H1 (cell line): ENCODE measurements around the gene ALKBH3. TPM values are rescaled to one million over a fixed set of nuclear protein-coding genes. Genes with fewer than 3 reads are reported as not detected.

Source experiments
- CTCF ChIA-PET: fragments of 300-600 bp; sonication (Branson Sonifier 250); formaldehyde crosslinking; loops from one replicate; lab custom pipeline; 2021; ENCODE audit not compliant: partially characterized antibody; lab: Charles Lee
- POLR2A ChIA-PET: fragments of 300-600 bp; sonication (Branson Sonifier 250); formaldehyde crosslinking; loops from one replicate; lab custom pipeline; 2021; ENCODE audit warnings: inconsistent platforms; ENCODE audit not compliant: partially characterized antibody; lab: Charles Lee
- DNase-seq, 2 experiments: peaks; one replicate each; pipeline versions ENCODE4 v3.0.0 to v3.0.0-alpha.2; 2010 to 2022; ENCODE audit warnings: low spot score in 2 of 2, low read depth in 1 of 2, mixed read lengths in 1 of 2
- FAIRE-seq: peaks from 2 replicates; lab custom pipeline; 2011; peaks lifted over from hg19 to GRCh38; lab: Jason Lieb, UNC
- H2AFZ ChIP-seq: 2 replicates; pipeline ENCODE4 v1.8.1; 2012; ENCODE audit warnings: low read length, inconsistent platforms
- H2AK5ac ChIP-seq: 2 replicates; pipeline ENCODE4 v1.6.1; 2013; ENCODE audit warnings: low read depth, low read length
- H2BK120ac ChIP-seq: replicated peaks from 2 replicates; pipeline ENCODE3; 2013; ENCODE audit warnings: low read depth, low read length, inconsistent platforms
- H2BK12ac ChIP-seq: 2 replicates; pipeline ENCODE4 v1.6.1; 2013; ENCODE audit warnings: low read depth, low read length
- H2BK15ac ChIP-seq: 2 replicates; pipeline ENCODE4 v1.6.1; 2013; ENCODE audit warnings: low read length
- H2BK20ac ChIP-seq: 2 replicates; pipeline ENCODE4 v1.6.1; 2013; ENCODE audit warnings: low read length
- H2BK5ac ChIP-seq: 2 replicates; pipeline ENCODE4 v1.6.1; 2013; ENCODE audit warnings: low read depth, low read length
- H3K14ac ChIP-seq: 2 replicates; pipeline ENCODE4 v1.6.1; 2013; ENCODE audit warnings: inconsistent platforms; ENCODE audit not compliant: insufficient read length
- H3K18ac ChIP-seq: 2 replicates; pipeline ENCODE4 v1.6.1; 2013; ENCODE audit warnings: low read length; ENCODE audit errors: extremely low read depth
- H3K23ac ChIP-seq: 2 replicates; pipeline ENCODE4 v1.6.1; 2013; ENCODE audit warnings: inconsistent platforms; ENCODE audit not compliant: insufficient read length
- H3K23me2 ChIP-seq: 2 replicates; pipeline ENCODE4 v1.6.1; 2013; ENCODE audit warnings: low read depth, low read length
- H3K27ac ChIP-seq: 2 replicates; pipeline ENCODE4 v1.6.1; 2011; ENCODE audit warnings: low read depth, low read length, inconsistent platforms
- H3K27me3 ChIP-seq, 4 experiments: replicated peaks in 1 of 4; 1 replicate in 1 of 4; 2 replicates in 3 of 4; pipeline versions ENCODE4 v1.6.1 to v1.8.1; 2011 to 2013; ENCODE audit warnings: low read length in 3 of 4, mild to moderate bottlenecking in 3 of 4, inconsistent platforms in 2 of 4, mixed read lengths in 2 of 4, moderate library complexity in 1 of 4; ENCODE audit not compliant: control insufficient read depth in 3 of 4, insufficient read depth in 3 of 4; ENCODE audit errors: extremely low read depth in 1 of 4
- H3K36me3 ChIP-seq, 4 experiments: 2 replicates each; pipeline versions ENCODE4 v1.6.1 to v1.8.1; 2011 to 2013; ENCODE audit warnings: mild to moderate bottlenecking in 4 of 4, low read length in 3 of 4, moderate library complexity in 2 of 4, control low read depth in 1 of 4, inconsistent platforms in 1 of 4; ENCODE audit not compliant: insufficient read depth in 4 of 4, control insufficient read depth in 2 of 4
- H3K4ac ChIP-seq: replicated peaks from 2 replicates; pipeline ENCODE3; 2013; ENCODE audit warnings: low read length, low read depth, mixed read lengths, inconsistent platforms; ENCODE audit not compliant: insufficient read length
- H3K4me1 ChIP-seq, 4 experiments: replicated peaks in 1 of 4; 1 replicate in 1 of 4; 2 replicates in 3 of 4; pipeline versions ENCODE4 v1.6.1 to v1.8.1; 2011 to 2013; ENCODE audit warnings: low read length in 3 of 4, inconsistent platforms in 2 of 4, mixed read lengths in 1 of 4; ENCODE audit not compliant: insufficient read depth in 4 of 4, control insufficient read depth in 3 of 4
- H3K4me2 ChIP-seq, 2 experiments: 2 replicates each; pipeline versions ENCODE4 v1.6.1 to v1.8.1; 2011 to 2013; ENCODE audit warnings: low read depth in 2 of 2, low read length in 2 of 2, control low read depth in 1 of 2, inconsistent platforms in 1 of 2, mild to moderate bottlenecking in 1 of 2; ENCODE audit not compliant: insufficient read depth in 1 of 2
- H3K4me3 ChIP-seq, 4 experiments: fragments of 200-600, 300-600 bp in 1 of 4; sonication (generic), shearing (Covaris generic), sonication (Bioruptor Twin) in 1 of 4; 2 replicates each; pipeline versions ENCODE4 v1.5.1 to v1.8.1; 2011 to 2016; ENCODE audit warnings: low read length in 4 of 4, low read depth in 3 of 4, control low read depth in 2 of 4, inconsistent platforms in 2 of 4, mild to moderate bottlenecking in 2 of 4, mixed read lengths in 1 of 4, moderate library complexity in 1 of 4; ENCODE audit not compliant: insufficient read depth in 2 of 4; ENCODE audit errors: extremely low read depth in 1 of 4
- H3K56ac ChIP-seq: replicated peaks from 2 replicates; pipeline ENCODE3; 2013; ENCODE audit warnings: low read depth, mild to moderate bottlenecking, mixed read lengths, low read length, inconsistent platforms; ENCODE audit not compliant: insufficient read length
- H3K79me1 ChIP-seq: 2 replicates; pipeline ENCODE4 v1.6.1; 2013; ENCODE audit warnings: low read depth, low read length, control low read depth
- H3K79me2 ChIP-seq, 2 experiments: 2 replicates each; pipeline versions ENCODE4 v1.6.1 to v1.8.1; 2012 to 2013; ENCODE audit warnings: low read length in 2 of 2, mild to moderate bottlenecking in 2 of 2, inconsistent platforms in 1 of 2; ENCODE audit not compliant: insufficient read depth in 2 of 2, control insufficient read depth in 1 of 2
- H3K9ac ChIP-seq, 4 experiments: replicated peaks in 1 of 4; 1 replicate in 1 of 4; 2 replicates in 3 of 4; pipeline versions ENCODE4 v1.6.1 to v1.8.1; 2011 to 2013; ENCODE audit warnings: low read depth in 3 of 4, low read length in 3 of 4, control low read depth in 2 of 4, mild to moderate bottlenecking in 2 of 4, moderate library complexity in 2 of 4, inconsistent platforms in 1 of 4; ENCODE audit errors: extremely low read depth in 1 of 4
- H3K9me3 ChIP-seq, 2 experiments: 2 replicates each; pipeline versions ENCODE4 v1.6.1 to v1.8.1; 2012 to 2013; ENCODE audit warnings: mild to moderate bottlenecking in 2 of 2, moderate library complexity in 2 of 2, control low read depth in 1 of 2, inconsistent platforms in 1 of 2, low read depth in 1 of 2, low read length in 1 of 2, mixed read lengths in 1 of 2; ENCODE audit not compliant: insufficient read depth in 2 of 2
- H4K20me1 ChIP-seq, 2 experiments: replicated peaks in 1 of 2; 2 replicates each; pipeline versions ENCODE3 to v1.8.1; 2011 to 2013; ENCODE audit warnings: inconsistent platforms in 2 of 2, low read length in 2 of 2, mild to moderate bottlenecking in 1 of 2; ENCODE audit not compliant: insufficient read depth in 2 of 2, control insufficient read depth in 1 of 2
- H4K5ac ChIP-seq: 2 replicates; pipeline ENCODE4 v1.6.1; 2013; ENCODE audit warnings: low read length, low read depth, mixed read lengths, inconsistent platforms; ENCODE audit not compliant: insufficient read length
- H4K8ac ChIP-seq: 2 replicates; pipeline ENCODE4 v1.8.0; 2013; ENCODE audit warnings: mild to moderate bottlenecking, moderate library complexity, low read length, inconsistent platforms; ENCODE audit not compliant: insufficient read depth; ENCODE audit errors: extremely low read depth
- H4K91ac ChIP-seq: replicated peaks from 2 replicates; pipeline ENCODE3; 2013; ENCODE audit warnings: low read length, mixed read lengths, inconsistent platforms; ENCODE audit not compliant: insufficient read length
- BRCA1 ChIP-seq: IDR thresholded peaks from 2 replicates; pipeline ENCODE4 v1.6.1; 2012; ENCODE audit warnings: low read depth, low read length, improper control_type of control experiment
- CBX5 ChIP-seq: fragments of 300-800, 300-1000 bp; sonication (generic); IDR thresholded peaks from 2 replicates; pipeline ENCODE4 v1.7.1; 2016; ENCODE audit warnings: antibody characterized with exemption, low read length, low read depth
- CBX8 ChIP-seq: fragments of 300-800, 300-1000 bp; sonication (generic); IDR thresholded peaks from 2 replicates; pipeline ENCODE4 v1.7.1; 2016; ENCODE audit warnings: low read depth, low read length, borderline replicate concordance
- CHD1 ChIP-seq: IDR thresholded peaks from 2 replicates; pipeline ENCODE4 v1.6.1; 2012; ENCODE audit warnings: low read depth, low read length, improper control_type of control experiment
- CHD2 ChIP-seq: IDR thresholded peaks from 2 replicates; pipeline ENCODE4 v1.6.1; 2012; ENCODE audit warnings: low read length, improper control_type of control experiment
- CREB1 ChIP-seq: IDR thresholded peaks from 2 replicates; pipeline ENCODE4 v1.6.1; 2012; ENCODE audit warnings: inconsistent platforms
- EGR1 ChIP-seq: IDR thresholded peaks from 2 replicates; pipeline ENCODE4 v1.6.1; 2011; ENCODE audit warnings: low read depth, low read length, borderline replicate concordance
- JUN ChIP-seq: IDR thresholded peaks from 2 replicates; pipeline ENCODE4 v1.6.1; 2011; ENCODE audit warnings: low read depth, mild to moderate bottlenecking, improper control_type of control experiment, low read length
- NANOG ChIP-seq: IDR thresholded peaks from 2 replicates; pipeline ENCODE4 v1.6.1; 2011; ENCODE audit warnings: low read length, low read depth, mild to moderate bottlenecking, inconsistent platforms; ENCODE audit not compliant: insufficient read depth, poor library complexity, severe bottlenecking
- RNF2 ChIP-seq: fragments of 200-900, 300-1000 bp; sonication (generic); IDR thresholded peaks from 2 replicates; pipeline ENCODE4 v1.7.1; 2016; ENCODE audit warnings: borderline replicate concordance, low read depth, mild to moderate bottlenecking, antibody characterized with exemption, low read length; ENCODE audit not compliant: poor library complexity, severe bottlenecking; ENCODE audit errors: missing control alignments
- SIRT6 ChIP-seq: IDR thresholded peaks from one replicate; pipeline ENCODE4 v1.7.1; 2012; ENCODE audit warnings: low read length, inconsistent platforms
- ZNF274 ChIP-seq: IDR thresholded peaks from 2 replicates; pipeline ENCODE4 v1.7.0; 2012; ENCODE audit warnings: low read length, borderline replicate concordance; ENCODE audit errors: extremely low read depth
- WGBS, 2 experiments: shearing (Covaris generic) in 1 of 2; methylation state at CpG; one replicate each; pipeline versions ENCODE4 v1.1.6 to v1.1.7; 2013 to 2015; ENCODE audit warnings: low lambda C conversion rate in 2 of 2, mixed read lengths in 2 of 2, inconsistent platforms in 1 of 2, low coverage in 1 of 2, missing lambda C conversion rate in 1 of 2; ENCODE audit not compliant: insufficient replicate concordance in 2 of 2, insufficient coverage in 1 of 2, insufficient read length in 1 of 2; ENCODE audit errors: extremely low coverage in 1 of 2, missing lambda C conversion rate in 1 of 2; 5-methylcytosine and 5-hydroxymethylcytosine counted together
- polyA plus RNA-seq, 7 experiments: library from polyadenylated mRNA; depleted of rRNA in 3 of 7; stranded (reverse) in 5 of 7; unstranded in 2 of 7; fragments of >200 nt in 5 of 7; fragments of 200-250 nt in 2 of 7; gene quantifications; 1 replicate in 5 of 7; 2 replicates in 1 of 7; 4 replicates in 1 of 7; pipeline versions ENCODE4 v1.2.1 to v1.2.3, GENCODE V29; 2011 to 2013; ENCODE audit warnings: missing spikeins in 2 of 7, mixed read lengths in 2 of 7
- total RNA-seq: library from RNA; stranded (reverse); fragmentation: NEBNext Ultra II Directional; extraction: Animal tissue kit (Norgen Biotek cat#: 25700); gene quantifications from 2 replicates; pipeline ENCODE4 v1.2.1, GENCODE V29; 2021
- TF ChIP-seq, protein P1 (sequence below): IDR thresholded peaks from 2 replicates; pipeline ENCODE4 v1.6.1; 2011; ENCODE audit warnings: low read depth, mild to moderate bottlenecking, low read length; ENCODE audit not compliant: insufficient read depth

Gene ALKBH3
- total and polyA plus RNA-seq, 2 of the 8 experiments (the other 6 are each of a cell fraction or from before 2014, with no cell fraction given) = 10.5 to 11.4 TPM

GRCh38 chr11:43903969-43904368 is 23.3 kb downstream of the ALKBH3 start:
- ChIA-PET CTCF (interaction anchor here (0.9 to 7.1 kb wide), 6 partner anchors 14 to 52 kb away, joined by 3 to 42 read pairs (median 3); no protein-coding TSS in a partner anchor), POLR2A (no interaction called here)
- H3K4me1 ChIP-seq = no peaks in the 10 kb centered on the region
- DNase-seq (no peak), FAIRE-seq (no peak)
- no peak overlapping the region for H3K23ac ChIP-seq
- H4K91ac ChIP-seq = no peak overlapping the region
- H3K27me3 ChIP-seq = no peaks in the 10 kb centered on the region; a peak in 1 of 7 replicates
- peaks cover 0 to 4% (median 0%) of the 10 kb centered on the region in 4 experiments; a peak in 1 of 8 replicates for H3K36me3 ChIP-seq
- no peak for TF ChIP-seq CBX8
- TF ChIP-seq CHD2 = no peak
- TF ChIP-seq NANOG = no peak
- no peak for TF ChIP-seq JUN
- no peak for TF ChIP-seq BRCA1
- TF ChIP-seq, protein P1, sequence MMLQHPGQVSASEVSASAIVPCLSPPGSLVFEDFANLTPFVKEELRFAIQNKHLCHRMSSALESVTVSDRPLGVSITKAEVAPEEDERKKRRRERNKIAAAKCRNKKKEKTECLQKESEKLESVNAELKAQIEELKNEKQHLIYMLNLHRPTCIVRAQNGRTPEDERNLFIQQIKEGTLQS = no peak
- no peak for TF ChIP-seq EGR1
- no peak for TF ChIP-seq RNF2
- TF ChIP-seq CREB1 = no peak
- TF ChIP-seq ZNF274 = no peak
- TF ChIP-seq CBX5 = no peak
- no peak for TF ChIP-seq CHD1
- TF ChIP-seq SIRT6 = no peak
- no peak overlapping the region for H2BK120ac ChIP-seq
- H4K20me1 ChIP-seq = no peaks in the 10 kb centered on the region
- no peaks in the 10 kb centered on the region for H3K79me2 ChIP-seq
- no peak overlapping the region for H4K8ac ChIP-seq
- no peak overlapping the region for H2BK5ac ChIP-seq
- no peak overlapping the region for H3K4me2 ChIP-seq
- H4K5ac ChIP-seq = no peak overlapping the region
- H2BK12ac ChIP-seq = no peak overlapping the region
- no peak overlapping the region for H3K4ac ChIP-seq
- H3K9ac ChIP-seq = no peak overlapping the region
- no peak overlapping the region for H3K4me3 ChIP-seq
- no peak overlapping the region for H3K18ac ChIP-seq
- H3K9me3 ChIP-seq = peaks cover 0 to 3% of the 10 kb centered on the region in 2 experiments; a peak in 1 of 4 replicates
- no peak overlapping the region for H2AK5ac ChIP-seq
- no peak overlapping the region for H3K56ac ChIP-seq
- H2AFZ ChIP-seq = no peak overlapping the region
- no peaks in the 10 kb centered on the region for H3K79me1 ChIP-seq
- no peaks in the 10 kb centered on the region; the same call in 1 of the 2 replicates for H3K23me2 ChIP-seq
- H3K14ac ChIP-seq = no peak overlapping the region
- no peak overlapping the region for H3K27ac ChIP-seq
- no peak overlapping the region for H2BK15ac ChIP-seq
- no peak overlapping the region for H2BK20ac ChIP-seq
- WGBS, 2 experiments = 96% methylated on average over 4 of the region's 4 CpGs; no CpG with 5 or more reads in 1 of the 2 experiments
